DMS79 (cell line): ENCODE results near the gene SCNN1B.

ENCODE experiments used
- DNase-seq: peaks from one replicate; lab custom pipeline; 2025; lab: John Stamatoyannopoulos, UW

SCNN1B gene

GRCh38 chr16:23407436-23408127 lies 105.5 kb downstream of the SCNN1B start:
- DNase-seq, result no peak

- no peak for DNase-seq
Measured at GRCh38 chr16:23408242-23408822, 106.2 kb downstream of the SCNN1B start.

- peak; percentile 11 for DNase-seq
Measured at GRCh38 chr16:23408823-23409298, 106.8 kb downstream of the SCNN1B start.

GRCh38 chr16:23409522-23409921 lies 107.4 kb downstream of the SCNN1B start:
- no peak for DNase-seq

- no peak for DNase-seq
Measured at GRCh38 chr16:23410176-23410575, 108.1 kb downstream of the SCNN1B start.

GRCh38 chr16:23414731-23415130 lies 112.6 kb downstream of the SCNN1B start:
- no peak for DNase-seq

- DNase-seq, result no peak
Measured at GRCh38 chr16:23416816-23417215, 114.7 kb downstream of the SCNN1B start.

GRCh38 chr16:23420011-23420410 lies 117.9 kb downstream of the SCNN1B start:
- no peak for DNase-seq

- peak; percentile 14 for DNase-seq
Measured at GRCh38 chr16:23423496-23424049, 121.5 kb downstream of the SCNN1B start.

GRCh38 chr16:23424292-23424958 lies 122.3 kb downstream of the SCNN1B start:
- DNase-seq, result peak; percentile 64

GRCh38 chr16:23428351-23428750 lies 126.2 kb downstream of the SCNN1B start:
- DNase-seq, result no peak
